Glomerular visceral epithelial cell (primary cell): ENCODE results near the gene NXF2.
"Not testable (repeated sequence)": the region's sequence is repeated elsewhere in the genome, so short reads cannot be mapped to it uniquely, and the experiment has no call there.

Source experiments
- DNase-seq: peaks from one replicate; pipeline ENCODE4 v3.0.0-alpha.2; 2016; ENCODE audit errors: extremely low spot score

NXF2 gene, protein sequence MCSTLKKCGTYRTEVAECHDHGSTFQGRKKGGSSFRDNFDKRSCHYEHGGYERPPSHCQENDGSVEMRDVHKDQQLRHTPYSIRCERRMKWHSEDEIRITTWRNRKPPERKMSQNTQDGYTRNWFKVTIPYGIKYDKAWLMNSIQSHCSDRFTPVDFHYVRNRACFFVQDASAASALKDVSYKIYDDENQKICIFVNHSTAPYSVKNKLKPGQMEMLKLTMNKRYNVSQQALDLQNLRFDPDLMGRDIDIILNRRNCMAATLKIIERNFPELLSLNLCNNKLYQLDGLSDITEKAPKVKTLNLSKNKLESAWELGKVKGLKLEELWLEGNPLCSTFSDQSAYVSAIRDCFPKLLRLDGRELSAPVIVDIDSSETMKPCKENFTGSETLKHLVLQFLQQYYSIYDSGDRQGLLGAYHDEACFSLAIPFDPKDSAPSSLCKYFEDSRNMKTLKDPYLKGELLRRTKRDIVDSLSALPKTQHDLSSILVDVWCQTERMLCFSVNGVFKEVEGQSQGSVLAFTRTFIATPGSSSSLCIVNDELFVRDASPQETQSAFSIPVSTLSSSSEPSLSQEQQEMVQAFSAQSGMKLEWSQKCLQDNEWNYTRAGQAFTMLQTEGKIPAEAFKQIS

DNA sequence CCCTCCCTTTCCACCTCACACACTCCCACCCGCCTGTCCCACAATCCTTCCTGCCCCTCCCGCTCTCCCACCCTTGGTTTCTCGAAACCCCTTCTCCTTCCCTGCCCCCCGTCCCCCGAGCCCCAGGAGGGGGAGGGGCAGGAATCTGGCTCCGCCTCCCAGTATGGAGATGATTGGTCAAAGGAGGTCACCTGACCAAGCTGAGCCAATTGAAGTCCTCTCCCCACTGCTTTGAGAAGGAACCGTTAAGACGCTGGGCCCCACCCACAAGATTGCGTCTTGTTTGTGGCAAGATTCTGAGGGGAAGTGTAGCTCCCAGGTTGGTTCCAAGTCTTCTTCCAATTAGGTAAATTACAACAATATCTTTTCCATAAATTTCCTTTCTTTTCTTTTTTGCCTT is at the start of gene NXF2:
Gene NXF2 (plus strand): TSS at position 275 of the 400 bp plus-strand sequence. CDS start 59,912 bp downstream, outside the sequence.
- DNase-seq, result not testable (repeated sequence)

DNA sequence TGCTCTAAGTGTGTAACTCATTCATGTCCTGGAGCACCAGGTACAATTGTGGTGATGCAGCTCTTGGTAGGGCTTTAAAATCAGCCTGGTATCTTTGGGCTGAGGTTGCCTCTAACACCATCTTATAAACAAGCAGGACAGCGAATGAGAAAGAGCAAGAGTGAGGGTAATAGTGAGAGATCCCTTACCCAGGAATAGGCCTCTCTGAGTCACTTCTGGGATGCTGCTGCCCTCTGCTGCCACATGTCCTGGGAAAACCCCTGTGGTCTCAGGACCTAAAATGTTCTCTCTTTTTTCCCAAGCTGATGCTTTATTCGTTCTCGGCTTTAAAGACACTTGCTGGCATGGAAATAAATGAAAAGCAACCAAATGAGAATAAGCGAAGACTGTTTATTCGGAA is 39.0 kb upstream of the NXF2 start:
- not testable (repeated sequence) for DNase-seq

DNA sequence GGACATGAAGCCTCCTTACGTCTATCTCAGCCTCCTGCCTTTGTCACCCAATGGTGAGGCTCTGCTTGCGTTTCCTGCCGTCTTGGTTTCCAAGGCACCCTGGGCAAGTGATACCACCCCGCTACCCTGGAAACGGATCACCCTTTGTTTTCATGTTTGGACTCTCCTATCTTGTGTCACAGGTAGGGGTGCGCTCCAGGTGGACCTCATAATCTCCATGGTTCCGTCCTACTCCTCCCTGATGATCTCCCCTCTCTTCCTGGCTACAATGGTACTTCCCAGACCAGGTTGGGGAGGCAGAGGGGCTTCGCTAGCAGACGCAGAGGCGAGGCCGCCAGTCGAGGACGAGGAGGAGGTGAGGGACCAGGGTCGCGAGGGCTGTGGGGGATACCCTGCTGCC is 32.0 kb upstream of the NXF2 start, which contains the start of gene TCP11X1:
Gene TCP11X1 (plus strand): TSS at position 316 of the 400 bp plus-strand sequence.
- not testable (repeated sequence) for DNase-seq

DNA sequence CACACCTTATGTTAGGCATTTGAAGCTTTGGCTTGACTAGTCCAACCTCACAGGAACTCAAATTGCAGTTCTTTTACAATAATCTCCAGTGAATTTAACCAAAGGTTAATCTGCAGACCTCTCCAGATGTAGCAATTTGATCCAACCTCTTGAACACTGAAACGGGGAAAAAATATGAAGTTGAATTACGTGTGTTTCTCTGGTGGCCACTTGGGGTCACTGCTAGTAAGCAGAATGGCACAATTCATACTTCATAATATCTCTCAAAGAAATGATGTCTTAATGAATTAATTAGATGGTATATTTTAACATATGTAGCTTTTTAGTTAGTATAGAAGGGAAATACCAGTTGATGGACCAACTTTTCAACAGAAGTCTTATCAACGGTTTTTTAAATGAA is 30.5 kb upstream of the NXF2 start:
- not testable (repeated sequence) for DNase-seq

DNA sequence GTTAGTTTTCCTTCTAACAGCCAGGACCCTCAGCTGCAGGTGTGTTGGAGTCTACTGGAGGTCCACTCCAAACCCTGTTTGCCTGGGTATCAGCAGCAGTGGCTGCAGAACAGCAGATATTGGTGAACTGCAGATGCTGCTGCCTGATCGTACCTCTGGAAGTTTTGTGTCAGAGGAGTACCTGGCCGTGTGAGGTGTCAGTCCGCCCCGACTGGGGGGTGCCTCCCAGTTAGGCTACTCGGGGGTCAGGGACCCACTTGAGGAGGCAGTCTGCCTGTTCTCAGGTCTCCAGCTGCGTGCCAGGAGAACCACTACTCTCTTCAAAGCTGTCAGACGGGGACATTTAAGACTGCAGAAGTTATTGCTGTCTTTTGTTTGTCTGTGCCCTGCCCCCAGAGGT is 11.3 kb upstream of the NXF2 start:
- not testable (repeated sequence) for DNase-seq

DNA sequence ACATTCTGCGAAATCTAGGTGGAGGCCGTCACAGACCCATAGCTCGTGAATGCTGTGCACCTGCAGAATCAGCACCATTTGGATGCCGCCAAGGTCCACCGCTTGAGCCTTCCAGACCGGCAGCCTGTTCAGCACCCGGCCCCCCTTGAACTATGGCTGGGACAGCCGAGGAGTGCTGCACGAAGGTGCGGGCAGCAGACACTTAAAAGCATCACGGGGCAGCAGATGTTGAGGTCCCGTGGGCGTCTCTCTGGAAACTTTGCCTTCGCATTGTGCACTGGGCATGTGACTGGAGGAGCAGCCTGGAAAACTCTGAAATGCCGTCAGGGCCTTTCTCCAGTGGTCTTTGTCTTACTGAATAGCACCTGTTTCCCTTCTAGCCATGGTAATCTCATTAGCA is 6.7 kb upstream of the NXF2 start:
- not testable (repeated sequence) for DNase-seq

DNA sequence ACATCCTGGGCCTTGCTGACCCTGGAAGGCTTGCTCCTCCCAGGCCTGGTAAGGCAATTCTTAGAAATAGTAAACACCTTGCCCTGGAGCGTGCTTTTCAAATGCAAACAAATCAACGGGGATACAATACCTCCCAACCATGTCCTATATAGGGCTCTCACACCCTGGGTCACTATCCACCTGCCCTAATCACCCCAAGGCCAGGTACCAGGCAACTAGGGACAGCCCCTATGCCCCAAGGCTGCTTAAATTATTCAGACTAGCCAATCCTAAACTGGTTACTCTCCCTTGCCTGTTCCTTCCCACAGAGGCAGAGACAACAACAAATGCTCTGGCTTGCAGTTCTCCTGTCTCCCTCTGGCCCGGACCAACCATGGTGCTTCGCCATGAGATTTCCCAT is 25.3 kb downstream of the NXF2 start:
- not testable (repeated sequence) for DNase-seq

DNA sequence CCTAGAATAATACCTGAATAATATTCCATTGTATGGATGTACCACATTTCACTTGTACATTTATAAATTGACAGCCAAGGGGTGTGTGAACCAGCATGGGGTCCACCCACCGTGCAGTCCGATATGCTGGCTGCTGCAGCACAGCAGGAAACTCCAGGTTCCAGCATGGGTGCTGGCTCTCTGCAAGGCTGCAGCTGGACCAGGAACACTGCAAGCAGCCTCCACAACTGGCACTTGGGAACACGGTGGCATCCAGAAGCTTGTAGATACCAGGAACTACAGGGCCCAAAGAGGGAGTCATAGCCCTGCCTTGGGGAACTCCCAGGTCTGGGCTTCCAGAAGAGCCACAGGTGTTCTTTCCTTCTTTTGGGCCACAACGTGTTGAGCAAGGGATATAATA is 91.2 kb downstream of the NXF2 start:
- no peak for DNase-seq

DNA sequence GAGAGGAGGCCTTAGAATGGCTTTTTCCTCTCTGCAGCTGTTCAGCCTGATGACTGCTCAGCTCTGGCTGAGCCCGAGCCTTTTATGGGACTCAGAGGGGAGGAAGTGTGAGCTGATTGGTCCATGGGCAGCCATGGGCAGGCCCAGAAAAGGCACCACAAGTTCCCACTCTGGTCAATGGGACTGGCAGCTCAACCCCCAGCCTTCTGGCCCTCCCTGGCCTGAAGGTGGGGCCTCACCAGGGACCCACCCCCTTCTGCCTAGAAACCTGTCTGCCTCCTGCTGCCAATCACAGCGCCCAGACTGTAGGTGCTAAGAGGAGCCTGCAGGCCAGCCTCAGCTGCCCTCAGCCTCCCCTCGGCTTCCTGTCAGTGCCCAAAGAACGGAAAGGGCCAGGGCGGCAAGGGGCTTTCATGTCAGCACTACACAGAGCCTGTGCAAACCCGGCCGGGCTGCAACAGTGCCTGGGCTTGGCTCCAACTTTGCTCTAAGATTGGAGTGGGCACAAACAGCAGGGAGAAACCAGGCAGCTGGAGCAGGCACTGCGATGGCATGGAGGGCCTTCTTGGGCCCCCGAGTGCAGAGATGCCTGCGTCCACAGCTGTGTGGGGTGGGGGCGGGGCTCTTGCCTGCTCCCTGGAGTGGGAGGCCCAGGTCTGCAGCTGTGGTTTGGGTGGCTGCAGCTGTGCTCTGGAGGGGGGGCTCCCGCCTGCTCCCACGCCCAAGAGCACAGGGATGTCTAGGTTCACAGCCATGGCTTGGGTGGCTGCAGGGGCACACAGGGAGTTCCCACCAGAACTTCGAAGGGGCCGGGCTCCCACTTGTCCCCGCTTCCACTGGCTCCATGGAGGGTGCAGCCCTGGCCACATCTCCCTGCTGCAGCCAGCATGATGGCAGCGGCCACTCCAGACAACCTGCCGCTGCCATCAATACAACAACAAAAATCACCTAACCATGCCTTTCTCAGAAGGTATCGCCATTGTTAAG is 92.6 kb downstream of the NXF2 start:
- no peak for DNase-seq

DNA sequence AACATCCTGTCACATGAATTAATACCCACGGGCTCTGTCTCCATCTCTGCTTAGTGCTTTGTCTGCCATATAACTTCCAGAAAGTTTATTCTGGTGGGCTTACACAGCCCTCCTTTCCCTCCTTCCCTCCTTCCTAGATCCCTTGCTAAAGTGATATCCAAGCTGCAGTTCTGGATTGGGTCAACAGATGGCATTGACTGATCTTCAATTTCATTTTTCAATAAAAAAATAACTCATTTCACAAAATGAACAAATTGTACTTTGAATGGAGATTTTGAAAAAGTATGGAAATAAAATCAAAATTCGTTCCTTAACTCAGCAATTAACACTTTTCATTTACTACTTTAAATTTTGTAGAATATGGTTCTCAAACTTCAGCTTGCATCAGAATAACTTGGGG is 94.9 kb downstream of the NXF2 start:
- no peak for DNase-seq

DNA sequence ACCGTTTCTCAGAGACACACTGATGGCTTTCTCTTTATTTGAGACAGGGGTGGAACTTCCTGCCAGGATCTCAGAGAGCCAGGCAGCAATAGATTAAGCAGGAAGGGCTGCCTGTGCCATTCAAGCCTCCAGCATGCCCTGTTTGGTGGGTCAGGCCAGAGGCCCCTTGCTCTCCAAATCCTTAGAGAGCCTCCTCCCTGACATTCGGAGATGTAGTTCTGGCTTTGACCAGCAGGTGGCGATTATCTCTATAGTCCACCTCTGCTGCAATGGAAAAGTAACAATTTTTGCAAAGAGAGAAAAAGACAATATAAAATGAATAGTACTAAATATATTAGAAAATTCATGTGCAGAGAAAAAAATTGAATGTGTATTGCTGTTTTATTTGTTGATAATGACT is 98.9 kb downstream of the NXF2 start:
- peak; percentile 27 for DNase-seq
